Adrenal gland (tissue), 5 donors: ENCODE measurements around the gene SLC9B1.
"Not testable (repeated sequence)": the region's sequence is repeated elsewhere in the genome, so short reads cannot be mapped to it uniquely, and the experiment has no call there.

Experiments used
- CTCF ChIP-seq, 6 experiments: fragments of 450-650 bp in 4 of 6; fragments of 200-600 bp in 2 of 6; sonication (generic) in 1 of 6; IDR thresholded peaks; 1 replicate in 5 of 6; 2 replicates in 1 of 6; pipeline versions ENCODE4 v1.5.1 to v1.8.0; 2016 to 2021; ENCODE audit warnings: antibody characterized with exemption in 6 of 6, mild to moderate bottlenecking in 2 of 6, moderate library complexity in 1 of 6
- POLR2A ChIP-seq, 2 donors: fragments of 450-650 bp; IDR thresholded peaks; one replicate each; pipeline ENCODE4 v1.6.1; 2017; ENCODE audit warnings: antibody characterized with exemption in 2 of 2, mild to moderate bottlenecking in 2 of 2, moderate library complexity in 1 of 2
- donor health status: DM: no; HTN: no; CAD: no.

GRCh38 chr4:102993985-102994384, 25.5 kb downstream of the SLC9B1 start:
- not testable (repeated sequence) for TF ChIP-seq CTCF, POLR2A (IDR thresholded peaks at IDR 0.05)
